GM19099 (cell line): ENCODE measurements around the gene UBE2G2.

ENCODE experiments used
- POLR2A ChIP-seq: IDR thresholded peaks from 3 replicates; pipeline ENCODE4 v1.6.1; 2011; ENCODE audit warnings: low read depth; ENCODE audit not compliant: insufficient read length; ENCODE audit errors: extremely low read depth

Gene UBE2G2

GRCh38 chr21:44766014-44766817, 35.4 kb downstream of the UBE2G2 start:
- no peak for TF ChIP-seq POLR2A

DNA sequence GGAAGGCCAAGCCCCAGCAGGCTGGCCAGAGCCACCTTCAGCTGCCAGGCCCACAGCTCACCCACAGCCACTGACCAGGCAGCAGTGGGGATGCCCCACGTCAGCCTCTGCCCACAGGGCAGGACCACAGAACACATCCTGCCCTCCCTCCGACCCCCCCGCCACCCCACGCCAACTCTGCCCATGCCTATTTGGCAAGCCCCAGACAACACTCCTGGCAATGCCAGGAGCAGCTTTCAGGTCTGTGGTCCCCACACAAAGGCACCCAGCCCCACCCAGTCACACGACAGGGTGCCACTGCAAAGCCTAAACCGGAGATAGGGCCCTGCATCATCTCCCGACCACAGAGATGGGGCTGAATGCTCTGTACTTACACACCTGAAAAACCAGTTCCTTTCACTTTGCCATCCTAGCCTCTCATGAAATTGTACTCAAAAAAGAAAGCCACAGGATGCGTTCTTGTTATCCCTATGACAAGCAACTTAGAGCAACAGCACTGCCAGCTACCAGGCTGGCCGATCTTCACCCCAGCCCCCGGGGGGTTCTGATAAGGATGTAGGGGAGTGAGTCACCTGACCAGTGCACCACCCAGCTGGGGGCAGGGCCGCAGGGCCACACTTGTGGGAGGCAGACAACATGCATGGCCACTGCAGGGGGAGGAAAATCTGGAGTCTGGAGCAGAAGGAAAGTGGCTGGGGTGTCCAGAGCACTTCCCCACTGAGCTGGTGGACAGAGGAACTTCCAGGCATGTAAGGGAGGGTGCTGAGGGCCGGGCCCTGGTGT, 36.2 kb downstream of the UBE2G2 start:
- TF ChIP-seq POLR2A, result no peak

DNA sequence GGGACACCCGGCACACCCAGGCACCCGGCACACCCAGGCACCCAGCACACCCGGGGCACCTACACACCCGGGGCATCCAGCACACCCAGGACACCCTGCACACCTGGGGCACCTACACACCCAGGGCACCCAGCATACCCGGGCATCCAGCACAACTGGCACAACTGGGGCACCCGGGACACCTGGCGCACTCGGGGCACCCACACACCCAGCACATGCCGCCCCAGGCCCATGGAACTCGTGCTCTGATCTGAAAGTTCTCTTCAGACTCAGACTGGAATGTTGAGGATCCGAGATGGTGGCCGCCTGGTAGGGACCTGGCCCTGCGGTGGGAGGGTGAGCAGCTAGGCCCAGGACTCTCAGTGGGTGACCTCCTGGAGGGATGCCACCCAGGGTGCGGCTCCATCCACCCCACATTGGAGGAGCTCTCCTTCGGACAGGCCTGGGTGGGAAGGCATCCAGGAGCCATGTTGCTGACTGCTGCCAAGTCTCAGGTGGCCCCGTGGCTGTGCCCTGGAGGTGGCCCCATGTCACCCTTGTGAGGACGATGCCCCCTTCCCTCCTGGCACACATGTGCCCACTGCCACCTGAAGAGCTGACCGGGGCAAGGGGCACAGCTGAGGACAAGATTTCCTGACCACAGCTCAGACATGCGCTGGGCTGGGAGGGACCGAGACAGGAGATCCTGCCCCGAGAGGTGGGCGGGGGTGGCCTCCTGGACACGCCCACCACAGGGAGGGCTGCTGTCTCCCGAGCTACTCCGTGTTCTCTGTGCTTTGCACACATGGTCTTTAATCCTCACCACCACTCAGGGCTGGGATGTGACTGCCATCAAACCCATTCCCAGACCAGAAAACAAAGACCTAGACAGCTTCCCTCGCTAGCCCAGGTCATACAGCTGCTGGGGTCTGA, 37.0 kb downstream of the UBE2G2 start:
- no peak for TF ChIP-seq POLR2A

- TF ChIP-seq POLR2A, result no peak
Observed at GRCh38 chr21:44763451-44764318, 37.9 kb downstream of the UBE2G2 start.

GRCh38 chr21:44763050-44763378, 38.6 kb downstream of the UBE2G2 start:
- no peak for TF ChIP-seq POLR2A

- no peak for TF ChIP-seq POLR2A
Observed at GRCh38 chr21:44762221-44763049, 39.2 kb downstream of the UBE2G2 start.

DNA sequence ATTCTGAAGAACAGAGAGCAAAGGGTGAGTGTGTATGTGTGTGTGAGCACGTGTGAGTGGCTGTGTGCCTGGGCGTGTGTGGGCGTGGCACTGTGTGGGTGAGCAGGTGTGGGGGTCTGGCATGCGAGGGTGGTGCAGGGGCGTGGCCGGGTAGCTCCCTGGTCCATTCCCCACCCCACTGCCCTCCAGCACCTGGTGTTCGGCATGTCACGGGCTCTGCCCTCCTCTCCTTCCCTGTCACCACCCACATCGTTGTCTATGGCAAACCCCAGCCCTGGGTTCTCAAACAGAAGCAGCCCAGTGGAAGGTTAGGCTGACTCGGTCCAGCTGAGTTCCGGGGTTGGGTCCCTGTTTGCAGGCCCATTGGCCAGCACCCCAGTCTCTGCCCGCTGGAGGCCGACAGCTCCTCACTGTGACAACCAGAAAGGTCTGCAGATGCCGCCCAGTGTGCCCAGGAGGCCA, 39.8 kb downstream of the UBE2G2 start:
- TF ChIP-seq POLR2A, result no peak

GRCh38 chr21:44761011-44761729, 40.5 kb downstream of the UBE2G2 start:
- TF ChIP-seq POLR2A, result no peak

DNA sequence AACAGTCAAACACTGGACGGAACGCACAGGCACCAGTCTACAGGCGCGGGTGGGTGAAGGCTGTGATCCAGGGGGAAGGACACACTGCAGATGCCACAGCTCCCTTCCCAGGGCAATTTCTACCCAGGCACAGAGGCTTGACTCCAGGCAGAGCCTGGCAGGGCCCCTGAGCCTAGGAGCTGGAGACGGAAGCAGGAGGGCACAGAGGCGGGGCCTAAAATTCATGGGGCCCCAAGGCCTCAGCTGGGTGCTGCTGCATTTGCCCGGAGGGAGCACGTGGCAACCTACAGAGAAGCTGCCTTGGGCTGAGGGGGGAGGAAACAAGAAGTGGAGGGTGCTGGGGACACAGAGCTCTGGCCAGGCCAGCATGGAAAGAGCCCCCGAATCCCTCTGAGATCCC, 41.2 kb downstream of the UBE2G2 start:
- TF ChIP-seq POLR2A, result no peak

GRCh38 chr21:44759628-44760285, 41.9 kb downstream of the UBE2G2 start:
- no peak for TF ChIP-seq POLR2A

DNA sequence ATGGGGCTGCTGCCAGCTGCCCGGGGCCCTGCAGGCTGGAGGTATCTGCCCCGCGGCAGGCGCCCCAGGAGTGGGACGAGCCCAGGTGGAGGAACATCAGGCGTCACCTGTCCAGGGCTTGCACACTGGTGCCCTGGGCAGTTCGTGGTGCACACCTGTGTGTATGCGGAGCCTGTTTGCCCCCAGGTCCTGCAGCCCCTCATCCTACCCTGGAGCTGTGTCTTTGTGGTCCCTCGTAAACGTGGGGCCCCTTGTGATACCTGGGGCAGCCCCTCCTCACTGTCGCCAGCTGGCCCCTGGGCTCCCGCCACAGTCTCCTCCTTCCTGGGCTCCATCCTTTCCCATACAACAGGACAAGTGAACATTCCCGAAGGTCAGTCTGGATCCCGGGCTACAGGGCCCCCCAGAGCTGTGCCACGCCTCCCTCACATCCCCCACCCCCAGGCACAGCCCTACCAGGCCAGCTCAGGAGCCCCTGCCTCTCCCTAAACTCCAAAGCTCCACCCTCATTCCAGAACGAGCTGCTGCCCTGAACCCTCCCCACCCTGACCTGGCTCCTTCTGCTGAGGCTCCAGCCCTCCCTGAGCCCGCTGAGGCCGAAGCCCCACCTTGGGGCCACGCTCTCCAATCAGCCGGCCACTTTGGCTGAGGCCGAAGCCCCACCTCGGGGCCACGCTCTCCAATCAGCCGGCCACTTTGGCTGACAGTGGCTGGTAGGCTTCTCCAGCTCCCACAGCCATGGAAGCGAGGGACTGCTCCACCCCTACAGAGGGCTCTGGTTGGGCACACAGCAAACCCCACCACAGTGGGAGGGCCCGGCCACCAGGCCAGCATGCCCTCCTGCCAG, 42.6 kb downstream of the UBE2G2 start:
- TF ChIP-seq POLR2A, result no peak
